ENCODE data around the gene PRUNE2.

PRUNE2 gene

GRCh38 chr9:76655121-76655541, 250.8 kb downstream of the PRUNE2 start:
- peak in 1 of 2 donors; percentile 18 for DNase-seq

- no peak for DNase-seq
Observed at GRCh38 chr9:76654575-76654974, 251.3 kb downstream of the PRUNE2 start.

DNA sequence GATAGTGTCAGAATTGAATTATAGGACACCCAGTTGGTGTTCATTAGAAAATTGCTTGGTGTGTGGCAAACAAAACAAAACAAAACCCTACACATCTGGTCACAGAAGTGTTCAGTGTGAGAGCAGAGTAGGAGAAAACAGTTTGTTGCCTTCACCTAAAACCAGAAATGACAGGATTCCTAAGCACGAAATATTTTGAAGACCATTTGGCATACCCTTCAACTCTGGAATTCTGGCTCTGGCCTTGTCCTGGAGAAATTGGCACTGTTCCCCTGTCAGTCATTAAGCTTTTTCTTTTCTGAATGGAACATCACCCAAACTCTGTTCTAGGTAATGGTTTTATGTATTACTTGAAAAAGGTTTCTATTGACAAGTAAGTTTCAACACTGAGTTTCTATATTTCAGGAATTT, 251.9 kb downstream of the PRUNE2 start:
- DNase-seq = no peak

- peak; percentile 62 to 65 for DNase-seq
Observed at GRCh38 chr9:76652894-76653293, 253.0 kb downstream of the PRUNE2 start.

DNA sequence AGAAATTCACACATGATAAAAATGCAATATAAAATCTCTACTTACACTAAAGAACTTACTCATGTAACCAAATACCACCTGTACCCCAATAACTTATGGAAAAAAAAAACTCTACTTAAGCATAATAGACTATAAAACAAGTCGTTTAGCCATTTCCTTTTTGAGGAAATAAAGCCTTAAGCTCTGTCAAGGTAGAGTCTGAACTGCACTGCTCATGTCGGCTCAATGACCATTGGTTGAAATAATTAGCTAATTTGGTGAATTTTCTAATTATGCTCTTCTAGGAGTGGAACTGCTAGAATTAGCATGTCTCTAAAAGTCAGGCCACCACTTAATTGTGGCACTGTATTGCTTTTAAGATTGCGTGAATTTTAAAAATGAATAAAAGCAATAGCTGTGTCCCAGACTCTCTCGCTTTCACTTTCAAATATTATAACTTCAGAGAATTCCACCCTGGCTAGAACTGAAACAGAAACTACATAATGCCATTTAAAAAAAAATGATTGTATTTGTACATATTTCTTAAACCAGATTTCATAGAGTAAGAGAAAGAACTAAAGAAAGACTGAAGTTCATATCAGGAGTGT, 254.7 kb downstream of the PRUNE2 start:
- no peak for DNase-seq

DNA sequence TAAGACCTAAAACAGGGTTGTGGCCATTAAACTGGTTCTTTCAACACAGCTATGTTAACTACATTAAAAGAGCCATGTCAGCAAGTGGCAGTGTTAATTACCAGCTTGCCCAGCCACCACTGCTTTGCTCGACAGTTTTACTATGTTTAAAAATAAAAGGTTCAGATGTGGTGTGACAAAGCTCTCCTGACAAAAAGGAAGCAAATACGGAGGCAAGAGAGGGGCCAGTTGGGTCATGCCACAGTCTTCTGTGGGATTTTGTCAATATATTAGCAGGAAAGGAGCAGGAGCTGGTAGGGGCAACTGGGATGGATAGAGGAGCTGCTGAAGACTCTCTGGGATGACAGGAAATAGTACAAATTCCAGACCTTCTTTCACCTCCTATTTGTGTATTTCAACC, 255.2 kb downstream of the PRUNE2 start:
- peak in 1 of 2 donors; percentile 9 for DNase-seq

DNA sequence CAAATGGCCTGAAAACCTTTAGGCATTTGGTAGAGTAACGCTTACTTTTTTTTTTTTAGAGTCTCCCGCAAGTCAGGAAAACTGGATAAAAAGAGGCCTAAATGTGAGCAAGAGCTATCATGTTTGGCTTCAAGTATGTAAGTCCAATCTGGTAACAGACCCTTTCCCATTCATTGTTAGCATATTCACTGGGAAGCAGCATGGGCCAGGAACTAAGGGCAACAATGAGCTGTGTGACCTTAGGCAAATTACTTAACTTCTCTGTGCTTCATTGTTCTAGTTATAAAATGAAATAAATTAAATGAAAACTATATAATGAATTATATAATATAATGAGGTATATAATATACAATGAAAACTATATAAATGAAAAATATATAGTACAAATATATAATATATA, 256.0 kb downstream of the PRUNE2 start:
- DNase-seq = no peak

GRCh38 chr9:76646249-76646648, 259.7 kb downstream of the PRUNE2 start:
- DNase-seq = no peak

- DNase-seq = no peak
Observed at GRCh38 chr9:76644647-76645250, 261.2 kb downstream of the PRUNE2 start.

DNA sequence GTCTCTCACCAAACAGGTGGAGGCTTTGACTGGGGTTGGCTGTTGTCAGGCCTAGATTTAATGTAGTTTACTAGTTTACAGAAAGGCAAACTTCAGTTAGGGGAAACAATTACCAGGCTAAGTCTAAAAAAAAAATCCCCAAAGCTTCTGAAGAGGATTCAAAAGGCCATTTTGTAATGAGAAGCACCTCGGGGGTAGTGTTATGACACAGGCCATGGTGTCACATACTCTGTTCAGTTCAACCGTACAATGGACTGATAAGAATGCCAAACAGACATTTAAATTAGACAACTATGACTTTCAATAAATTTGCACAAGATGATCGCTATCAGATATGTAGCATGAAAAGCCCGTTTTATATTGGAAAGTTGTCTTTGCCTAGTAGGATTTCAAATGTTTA, 261.7 kb downstream of the PRUNE2 start:
- peak; percentile 7 to 10 for DNase-seq

DNA sequence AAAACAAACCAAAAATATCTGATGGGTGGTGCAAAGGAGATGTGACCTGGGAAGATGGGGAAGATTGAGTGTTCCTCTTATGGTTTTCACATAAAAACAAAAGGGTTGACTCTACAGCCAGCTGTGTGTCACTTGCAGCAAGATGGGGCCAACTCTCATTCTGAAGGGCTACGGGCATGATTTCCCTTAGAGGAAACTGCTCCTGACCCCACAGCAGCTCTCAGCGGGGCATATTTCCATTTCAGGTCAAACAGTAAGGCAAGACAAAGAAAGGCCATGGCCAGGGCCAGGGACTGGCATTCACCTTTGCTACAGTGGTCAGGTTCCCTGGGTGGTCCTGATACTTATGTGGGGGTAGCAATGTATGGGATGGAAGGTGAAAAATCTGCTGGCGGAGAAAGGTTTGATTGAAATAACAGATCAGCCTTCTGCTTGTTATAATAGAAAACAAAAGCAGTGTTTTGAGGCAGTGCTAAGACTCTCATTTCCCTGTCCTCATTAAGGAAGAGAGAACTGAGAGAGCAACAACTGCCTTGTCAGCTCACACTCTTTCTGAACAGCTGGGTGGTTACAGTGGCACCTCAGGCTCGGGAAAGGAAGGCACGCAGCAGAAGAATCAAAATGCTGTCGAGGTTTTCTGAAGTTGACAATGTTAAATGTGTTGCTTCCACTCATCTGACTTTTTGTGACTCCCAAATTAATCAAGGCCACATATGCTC, 262.4 kb downstream of the PRUNE2 start:
- peak; percentile 48 to 50 for DNase-seq

DNA sequence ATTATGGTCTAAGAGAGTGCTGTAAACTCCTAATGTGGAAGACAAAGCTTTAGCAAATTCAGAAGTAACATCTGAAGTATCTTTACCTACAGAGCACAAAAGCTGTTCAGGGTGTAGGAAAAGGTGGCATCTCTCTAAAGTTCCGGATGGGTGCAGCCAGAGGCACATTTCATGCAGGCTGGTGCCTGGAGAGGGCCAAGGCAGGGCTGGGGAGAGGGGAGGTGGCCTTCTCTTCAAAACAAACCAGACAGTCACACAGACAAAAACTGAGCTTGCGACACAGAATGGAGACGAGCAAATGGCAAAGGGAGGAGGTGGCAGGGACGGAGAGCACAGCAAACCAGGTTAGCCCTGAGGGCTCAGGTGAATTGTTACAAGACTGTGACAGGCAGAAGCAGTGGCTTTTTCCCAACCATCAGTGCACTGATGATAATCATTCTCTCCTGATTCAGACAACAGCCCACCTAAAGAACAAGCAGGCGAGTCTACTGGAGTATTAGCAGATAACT, 263.2 kb downstream of the PRUNE2 start:
- no peak for DNase-seq

GRCh38 chr9:76642074-76642473, 263.8 kb downstream of the PRUNE2 start:
- no peak for DNase-seq

GRCh38 chr9:76638001-76638400, 267.9 kb downstream of the PRUNE2 start:
- DNase-seq = no peak

DNA sequence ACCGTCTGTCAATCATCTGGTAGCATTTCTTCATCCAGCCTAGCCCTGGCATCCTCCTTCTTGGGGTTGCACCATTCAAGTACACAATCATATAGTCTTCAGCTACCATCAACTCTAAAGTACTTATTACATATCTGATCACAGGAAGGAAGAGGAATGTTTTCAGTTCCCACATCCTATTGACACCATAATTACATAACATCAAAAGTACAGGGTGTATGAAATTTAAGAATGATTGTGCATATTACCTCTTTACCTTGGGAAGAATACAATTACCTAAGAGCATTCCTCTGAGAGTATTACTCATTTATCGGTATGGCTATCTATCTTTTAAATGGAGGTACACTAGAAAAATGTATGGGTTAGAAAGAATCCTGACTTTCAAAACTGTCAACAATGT, 268.5 kb downstream of the PRUNE2 start:
- DNase-seq = peak in 1 of 2 donors; percentile 12

GRCh38 chr9:76634356-76635054, 271.4 kb downstream of the PRUNE2 start:
- DNase-seq = peak in 1 of 2 donors; percentile 27

GRCh38 chr9:76630916-76631315, 275.0 kb downstream of the PRUNE2 start:
- no peak for DNase-seq

DNA sequence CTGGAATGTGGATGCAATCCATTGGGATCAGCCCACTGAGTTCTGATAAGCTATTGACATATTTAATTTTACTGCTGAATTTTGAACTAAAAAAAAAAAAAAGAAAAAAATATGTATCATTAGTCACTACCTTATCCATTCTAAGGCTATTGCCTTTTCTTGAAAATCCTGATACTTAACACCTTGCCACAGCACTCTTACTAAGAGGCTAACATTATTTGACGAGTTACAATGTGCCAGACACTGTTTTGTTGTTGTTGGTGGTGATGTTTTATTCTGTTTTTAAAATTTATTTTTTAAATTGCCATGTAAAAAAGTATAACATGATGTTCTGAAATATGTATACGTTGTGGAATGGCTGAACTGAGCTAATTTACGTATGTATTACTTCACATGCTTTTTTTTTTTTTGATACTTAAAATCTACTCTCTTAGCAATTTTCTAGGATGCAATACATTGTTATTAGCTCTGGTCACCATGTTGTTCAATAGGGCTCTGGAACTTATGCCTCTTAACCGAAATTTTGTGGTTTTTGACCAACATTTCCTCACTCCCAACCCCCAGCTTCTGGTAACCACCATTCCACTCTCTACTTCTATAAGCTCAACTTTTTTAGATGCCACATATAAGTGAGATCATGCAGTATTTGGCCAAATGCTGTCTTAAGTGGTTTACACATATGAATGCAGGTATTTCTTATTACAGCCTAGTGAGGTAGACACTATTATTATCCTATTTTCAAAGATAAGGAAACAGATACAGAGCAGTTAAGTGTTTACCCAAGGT, 276.5 kb downstream of the PRUNE2 start:
- DNase-seq = peak; percentile 36 to 66

DNA sequence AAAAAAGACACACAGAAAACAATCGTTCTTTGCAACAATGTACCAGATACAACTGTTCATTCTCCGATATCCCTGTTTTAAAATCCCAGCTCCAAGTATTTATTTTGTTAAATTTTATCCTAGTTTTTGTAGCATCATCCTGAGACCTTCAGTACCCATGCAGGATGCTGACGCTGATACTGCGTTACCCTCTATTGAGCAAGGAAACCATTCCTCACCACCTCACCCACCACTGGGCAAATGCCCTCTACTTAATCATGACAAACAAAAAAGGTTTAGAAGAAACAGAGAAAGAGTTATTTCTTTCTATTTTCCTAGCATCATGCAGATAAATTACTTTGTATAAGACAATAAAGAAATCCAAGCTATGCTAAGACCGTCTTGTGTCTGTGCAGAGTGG, 277.8 kb downstream of the PRUNE2 start:
- no peak for DNase-seq

GRCh38 chr9:76626980-76627379, 278.9 kb downstream of the PRUNE2 start:
- DNase-seq = no peak

GRCh38 chr9:76626141-76626540, 279.8 kb downstream of the PRUNE2 start:
- DNase-seq = no peak

- DNase-seq = no peak
Observed at GRCh38 chr9:76624391-76625048, 281.4 kb downstream of the PRUNE2 start.
